H54 (cell line): ENCODE measurements around the gene FOXC2.

Experiments
- DNase-seq: peaks from one replicate; pipeline ENCODE4 v3.0.0; 2011; ENCODE audit warnings: low spot score, mixed read lengths; ENCODE audit not compliant: insufficient read length
- FAIRE-seq: peaks from 3 replicates; lab custom pipeline; 2011; peaks lifted over from hg19 to GRCh38; lab: Jason Lieb, UNC
- POLR2A ChIP-seq: IDR thresholded peaks from 2 replicates; pipeline ENCODE4 v1.6.1; 2011; ENCODE audit warnings: low read depth, mild to moderate bottlenecking, low read length

FOXC2 gene

GRCh38 chr16:86568677-86569623 is 2.3 kb downstream of the FOXC2 start:
- FAIRE-seq (no peak), DNase-seq (no peak)
- no peak for TF ChIP-seq POLR2A

DNA sequence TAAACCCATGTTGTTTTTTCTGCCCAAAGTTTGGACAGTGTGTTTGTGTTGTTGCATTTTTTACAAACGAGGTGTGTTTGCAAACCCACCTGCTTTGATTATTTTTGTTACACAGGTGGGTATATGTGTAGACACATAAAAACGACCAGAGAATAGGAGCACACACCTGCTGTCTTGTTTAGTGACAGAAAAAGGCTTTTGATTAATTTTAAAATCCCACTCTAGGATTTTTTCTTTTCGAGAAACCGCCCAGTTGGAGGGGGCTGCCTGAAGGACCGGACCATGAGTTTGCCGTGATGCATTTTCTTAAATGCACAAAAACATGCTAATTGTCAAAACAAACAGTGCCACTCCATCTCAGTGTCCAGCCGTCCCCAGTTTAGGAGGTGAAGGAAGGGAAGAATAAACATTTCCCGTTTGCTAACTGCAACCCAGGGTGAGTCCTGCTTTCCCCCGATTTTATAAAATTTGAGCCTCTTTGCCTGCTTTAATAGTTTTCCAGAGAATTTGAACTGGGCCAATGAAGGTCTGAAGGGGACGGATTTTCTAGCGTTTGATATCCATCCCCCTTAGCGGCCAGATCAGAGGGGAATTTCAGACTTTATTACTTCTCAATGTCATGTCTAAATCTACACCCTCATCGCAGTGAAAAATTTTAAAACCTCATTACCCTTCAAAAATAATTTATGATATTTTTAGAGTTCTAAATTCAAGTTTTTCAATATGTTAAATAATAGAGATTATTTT is 3.2 kb downstream of the FOXC2 start:
- no peak for FAIRE-seq
- no peak for TF ChIP-seq POLR2A
- no peak for DNase-seq

DNA sequence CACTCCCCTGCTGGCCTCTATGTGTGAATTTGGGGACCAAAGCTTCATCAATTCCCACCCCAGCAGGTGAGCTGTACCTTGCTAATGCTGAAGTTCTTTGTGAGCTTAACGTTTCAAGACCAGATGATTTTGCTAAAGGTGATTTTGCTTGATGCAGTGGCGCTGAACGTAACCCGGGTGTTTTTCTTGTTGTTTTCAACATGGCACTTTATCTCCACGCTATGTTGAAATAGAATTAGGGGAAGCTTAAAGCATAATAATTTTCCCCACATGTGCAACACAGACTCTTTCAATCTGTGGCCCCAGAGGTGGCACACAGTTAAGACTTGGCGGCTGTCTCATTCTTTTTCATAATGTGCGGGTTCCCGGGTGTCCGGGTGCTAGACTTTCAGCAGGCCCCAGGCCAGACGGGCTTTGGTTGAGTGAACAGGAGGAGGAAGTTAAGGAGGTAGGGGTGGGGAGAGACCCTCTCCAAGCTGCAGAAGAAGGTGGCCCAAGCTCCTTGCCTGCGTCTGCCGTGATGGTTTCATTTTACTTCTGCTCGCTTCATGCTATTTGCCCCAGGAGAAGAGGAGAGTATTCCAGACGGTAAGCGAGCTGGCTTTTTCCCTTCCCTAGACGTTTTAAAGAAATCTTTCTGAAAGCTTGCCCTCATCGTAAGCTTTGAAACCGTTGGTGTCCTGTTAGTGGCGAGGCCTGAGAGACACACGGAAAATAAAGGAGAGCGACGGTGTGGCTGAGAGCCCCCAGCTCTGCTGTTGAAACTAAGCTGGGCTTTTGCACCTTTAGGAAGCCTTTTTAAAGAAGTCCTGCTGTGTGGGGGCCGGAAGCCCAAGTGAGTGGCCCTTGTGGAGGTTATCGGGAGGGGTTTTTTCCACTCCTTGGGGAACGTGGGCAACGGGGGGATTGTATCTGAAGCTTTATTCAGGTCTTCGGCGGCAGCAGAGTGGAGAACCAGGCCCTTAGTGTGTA is 4.2 kb downstream of the FOXC2 start:
- no peak for FAIRE-seq
- DNase-seq, result no peak
- TF ChIP-seq POLR2A, result no peak

DNA sequence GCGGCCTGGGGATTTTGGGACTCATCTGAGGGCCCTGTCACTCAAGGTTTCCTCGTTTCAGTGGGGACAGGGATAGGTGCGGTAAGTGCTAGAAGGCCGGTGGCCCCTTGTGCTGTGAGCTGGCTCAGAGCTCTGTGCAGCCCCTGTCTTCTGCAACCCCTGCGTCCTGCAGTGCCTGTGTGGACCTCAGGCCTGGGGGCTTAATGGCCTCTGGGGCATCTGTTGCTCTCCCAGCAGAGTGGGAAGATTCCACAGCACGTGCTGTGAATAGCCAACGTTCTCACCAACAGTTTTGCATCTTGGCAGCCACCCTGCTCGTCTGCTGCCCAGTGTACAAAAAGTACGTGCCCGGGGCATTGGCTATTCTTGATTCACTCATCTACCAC is 4.9 kb downstream of the FOXC2 start:
- no peak for DNase-seq
- TF ChIP-seq POLR2A, result no peak
- FAIRE-seq, result no peak

GRCh38 chr16:86572041-86572521 is 5.5 kb downstream of the FOXC2 start:
- no peak for FAIRE-seq
- TF ChIP-seq POLR2A, result no peak
- DNase-seq, result no peak

- no peak for TF ChIP-seq POLR2A
- DNase-seq, result no peak
- no peak for FAIRE-seq
Measured at GRCh38 chr16:86572606-86573005, 6.0 kb downstream of the FOXC2 start.

DNA sequence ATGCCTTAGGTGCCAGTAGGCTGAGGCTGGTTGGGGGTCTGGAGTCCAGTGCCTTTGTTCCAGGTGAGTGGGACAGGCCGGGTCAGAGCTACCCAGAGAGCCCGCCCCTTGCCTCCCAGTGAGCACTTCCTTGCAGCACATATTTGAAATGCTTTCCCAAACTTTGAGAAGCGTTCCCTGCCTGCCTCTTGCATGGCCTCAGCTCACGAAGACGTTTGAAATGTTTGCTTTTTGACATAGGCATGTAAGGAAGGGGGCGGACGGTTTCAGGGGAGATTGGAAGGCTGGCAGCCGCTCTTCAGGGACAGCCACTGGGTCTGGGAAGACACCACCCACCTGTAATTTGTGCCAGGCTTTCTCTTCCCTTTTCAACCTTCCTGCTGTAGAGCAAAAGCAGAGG is 6.6 kb downstream of the FOXC2 start:
- DNase-seq (no peak), FAIRE-seq (no peak)
- TF ChIP-seq POLR2A, result no peak

DNA sequence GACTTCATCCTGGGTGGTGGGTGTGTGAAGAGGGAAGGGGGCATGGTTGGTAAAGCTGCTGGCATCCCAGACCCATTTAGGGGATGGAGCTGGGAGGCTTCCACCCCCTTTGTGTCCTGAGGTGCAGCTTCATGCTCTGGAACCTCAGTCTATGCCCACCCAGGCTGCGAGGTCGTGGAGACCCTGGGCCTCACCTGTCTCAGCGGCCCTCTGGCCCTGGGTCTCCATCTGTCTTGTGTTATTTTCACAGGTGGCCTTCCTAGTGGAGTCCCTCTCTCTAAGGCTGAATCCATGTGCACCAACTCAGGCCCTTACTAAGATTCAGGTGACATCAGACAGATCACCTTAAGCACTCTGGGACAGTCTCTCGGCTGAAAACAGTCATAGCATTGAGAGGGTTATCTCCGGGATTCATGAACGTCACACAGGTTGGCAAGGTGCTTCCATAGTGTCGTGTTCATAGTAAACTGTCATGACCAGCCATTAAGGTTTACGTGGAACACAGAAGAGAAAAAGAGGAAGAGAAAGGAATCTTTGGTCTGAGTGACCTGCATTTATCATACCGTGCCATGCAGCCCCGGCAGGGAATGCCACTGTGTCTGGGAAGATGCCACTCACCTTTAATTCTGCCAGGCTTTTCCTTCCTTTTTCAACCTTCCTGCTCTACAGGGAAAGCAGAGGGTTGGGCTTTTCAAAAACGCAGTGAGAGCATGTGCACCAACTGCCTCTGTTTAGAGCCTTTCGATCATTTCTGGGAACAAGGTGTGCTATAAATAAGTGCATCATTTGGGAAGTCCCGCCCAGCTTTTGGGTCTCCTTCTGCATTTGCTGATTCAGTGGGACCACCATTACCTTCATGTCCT is 7.2 kb downstream of the FOXC2 start:
- DNase-seq (no peak), FAIRE-seq (no peak)
- no peak for TF ChIP-seq POLR2A

GRCh38 chr16:86574646-86575045 is 8.0 kb downstream of the FOXC2 start:
- no peak for FAIRE-seq

DNA sequence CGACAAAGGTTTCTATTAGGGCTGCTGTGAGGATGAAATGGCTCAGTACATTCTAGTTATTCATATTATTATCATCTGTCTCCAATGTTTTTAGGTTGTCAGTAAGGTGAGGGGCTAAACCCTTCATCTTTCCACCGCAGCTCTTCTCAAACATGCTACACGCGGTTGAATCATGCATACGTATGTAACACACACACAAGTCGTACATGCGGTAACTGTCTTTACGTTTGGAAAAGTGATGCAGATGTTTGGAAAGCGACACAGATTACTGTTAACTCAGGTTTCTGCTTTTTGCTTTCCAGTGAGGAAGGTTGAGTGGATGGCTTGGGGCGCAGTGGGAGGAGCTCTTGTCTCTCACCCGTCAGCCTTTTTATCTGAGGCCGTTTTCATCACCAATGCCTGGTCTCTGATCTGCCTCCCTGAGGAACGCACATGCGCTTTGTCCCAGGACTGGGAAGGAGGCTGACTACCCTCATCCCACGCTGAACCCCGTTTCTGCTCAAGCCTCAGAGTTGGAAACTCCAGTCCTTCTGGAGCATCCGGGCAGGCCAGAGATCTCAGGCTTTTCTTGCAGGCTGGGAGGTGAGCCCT is 8.6 kb downstream of the FOXC2 start:
- DNase-seq (no peak), FAIRE-seq (no peak)
- no peak for TF ChIP-seq POLR2A

More at GRCh38 chr16:86574646-86575045, 8.0 kb downstream of the FOXC2 start:
- no peak for TF ChIP-seq POLR2A
- DNase-seq, result no peak

GRCh38 chr16:86575754-86576557 is 9.3 kb downstream of the FOXC2 start:
- FAIRE-seq (no peak), DNase-seq (peak; percentile 100)
- TF ChIP-seq POLR2A, result peak; percentile 88
